K562 (cell line): Measurements from ENCODE around the gene PQBP1. TPM values are rescaled to one million over a fixed set of nuclear protein-coding genes. Genes with fewer than 3 reads are reported as not detected.

Source experiments
- ATAC-seq: fragments of 200-7000 bp; cut with Tn5 transposase; 3 replicates; pipeline ENCODE4 v1.9.1; 2020; ENCODE audit warnings: moderate library complexity
- BruUV-seq: library from RNA; stranded (reverse); fragments of 400-500 nt; replicated peaks from 2 replicates; lab custom pipeline; 2021; lab: Mats Ljungman, UMichigan
- CTCF ChIA-PET: fragments of 300-600 bp; formaldehyde crosslinking; extraction: SDS; loops from one replicate; lab custom pipeline; 2021; ENCODE audit warnings: low intra/inter-chr PET ratio; lab: Yijun Ruan, JAX
- POLR2A ChIA-PET: fragments of 300-600, 350-650 bp; sonication (Branson Sonifier 250); formaldehyde crosslinking; extraction: SDS; loops from one replicate; lab custom pipeline; 2021; ENCODE audit warnings: antibody characterized with exemption, inconsistent platforms; lab: Yijun Ruan, JAX
- DNase-seq, 4 experiments: peaks; one replicate each; pipeline versions ENCODE4 v3.0.0 to v3.0.0-alpha.2; 2011 to 2018; ENCODE audit warnings: low spot score in 3 of 4, mixed read lengths in 3 of 4; ENCODE audit errors: extremely low read depth in 1 of 4
- FAIRE-seq: peaks from 2 replicates; lab custom pipeline; 2011; peaks lifted over from hg19 to GRCh38; lab: Jason Lieb, UNC
- H2AFZ ChIP-seq: 2 replicates; pipeline ENCODE4 v1.6.0; 2011; ENCODE audit warnings: low read depth, low read length, control low read depth, inconsistent platforms
- H3K27ac ChIP-seq: fragments of 200-600 bp; 3 replicates; pipeline ENCODE4 v1.8.0; 2011; ENCODE audit warnings: low read depth, mild to moderate bottlenecking, control low read depth, inconsistent platforms, low read length, moderate library complexity, mixed read lengths; ENCODE audit errors: extremely low read depth
- H3K27me3 ChIP-seq, 2 experiments: fragments of 300-600 bp in 1 of 2; 2 replicates in 1 of 2; 3 replicates in 1 of 2; pipeline versions ENCODE4 v1.6.0 to v1.8.0; 2011; ENCODE audit warnings: inconsistent platforms in 2 of 2, low read length in 2 of 2, mild to moderate bottlenecking in 1 of 2, mixed read lengths in 1 of 2, moderate library complexity in 1 of 2; ENCODE audit not compliant: control insufficient read depth in 2 of 2, insufficient read depth in 2 of 2
- H3K36me3 ChIP-seq: fragments of 300-600 bp; 3 replicates; pipeline ENCODE4 v1.8.0; 2011; ENCODE audit warnings: mild to moderate bottlenecking, low read length, inconsistent platforms; ENCODE audit not compliant: control insufficient read depth, insufficient read depth
- H3K4me1 ChIP-seq, 2 experiments: fragments of 200-600 bp in 1 of 2; replicated peaks in 1 of 2; 2 replicates in 1 of 2; 3 replicates in 1 of 2; pipeline versions ENCODE4 v1.5.1 to v1.8.0; 2011; ENCODE audit warnings: inconsistent platforms in 2 of 2, low read length in 2 of 2, mild to moderate bottlenecking in 1 of 2, mixed read lengths in 1 of 2, moderate library complexity in 1 of 2; ENCODE audit not compliant: control insufficient read depth in 2 of 2, insufficient read depth in 2 of 2
- H3K4me2 ChIP-seq: 2 replicates; pipeline ENCODE4 v1.6.1; 2011; ENCODE audit warnings: low read length, control low read depth, inconsistent platforms, mixed read lengths; ENCODE audit not compliant: insufficient read depth
- H3K4me3 ChIP-seq: fragments of 200-600 bp; sonication (generic), shearing (Covaris generic); 2 replicates; pipeline ENCODE4 v1.5.1; 2016; ENCODE audit warnings: control low read depth, inconsistent platforms
- H3K79me2 ChIP-seq: fragments of 200-600 bp; 3 replicates; pipeline ENCODE4 v1.8.0; 2011; ENCODE audit warnings: low read length, inconsistent platforms; ENCODE audit not compliant: control insufficient read depth, insufficient read depth
- H3K9ac ChIP-seq, 2 experiments: 2 replicates each; pipeline versions ENCODE4 v1.6.0 to v1.6.1; 2011; ENCODE audit warnings: low read depth in 2 of 2, low read length in 2 of 2, control low read depth in 1 of 2, inconsistent platforms in 1 of 2, mild to moderate bottlenecking in 1 of 2, mixed read lengths in 1 of 2; ENCODE audit not compliant: insufficient read depth in 1 of 2
- H3K9me1 ChIP-seq: one replicate; pipeline ENCODE4 v1.6.0; 2011; ENCODE audit warnings: inconsistent platforms, mild to moderate bottlenecking, low read length, moderate library complexity; ENCODE audit not compliant: control insufficient read depth, insufficient read depth
- H3K9me3 ChIP-seq: replicated peaks from 2 replicates; pipeline ENCODE4 v1.5.1; 2011; ENCODE audit warnings: low read depth, low read length, inconsistent platforms; ENCODE audit not compliant: control insufficient read depth, insufficient read depth
- H4K20me1 ChIP-seq: replicated peaks from 2 replicates; pipeline ENCODE4 v1.6.1; 2011; ENCODE audit warnings: low read length, inconsistent platforms, mixed read lengths; ENCODE audit not compliant: control insufficient read depth, insufficient read depth
- CREB3 ChIP-seq: fragments of 450-650 bp; conservative IDR thresholded peaks from 2 replicates; pipeline ENCODE4 v1.6.1; 2016; ENCODE audit warnings: missing genetic modification characterization, low read depth, mild to moderate bottlenecking, missing compliant biosample characterization, moderate library complexity
- ELF2 ChIP-seq: fragments of 250-450 bp; sonication (Bioruptor Pico); IDR thresholded peaks from 2 replicates; pipeline ENCODE4 v1.5.0; 2021; ENCODE audit warnings: mild to moderate bottlenecking
- ELK1 ChIP-seq: sonication (generic); formaldehyde crosslinking; IDR thresholded peaks from 2 replicates; pipeline ENCODE4 v1.8.1; 2022; ENCODE audit warnings: missing genetic modification reagents
- RB1 ChIP-seq: fragments of 450-650 bp; IDR thresholded peaks from 2 replicates; pipeline ENCODE4 v1.6.1; 2017; ENCODE audit warnings: low read depth, mild to moderate bottlenecking
- TBP ChIP-seq: optimal IDR thresholded peaks from 2 replicates; pipeline ENCODE3; 2011; ENCODE audit warnings: low read depth, low read length, improper control_type of control experiment
- TCF15 ChIP-seq: fragments of 250-450 bp; sonication (Bioruptor Pico); IDR thresholded peaks from 2 replicates; pipeline ENCODE4 v1.8.0; 2022; ENCODE audit warnings: moderate library complexity, mild to moderate bottlenecking, inconsistent platforms
- ZNF165 ChIP-seq: fragments of 250-450 bp; sonication (Bioruptor Pico); IDR thresholded peaks from 2 replicates; pipeline ENCODE4 v1.4.0; 2020; ENCODE audit warnings: borderline replicate concordance
- ZNF347 ChIP-seq: fragments of 450-650 bp; formaldehyde crosslinking; IDR thresholded peaks from 2 replicates; pipeline ENCODE4 v1.4.0; 2020; ENCODE audit warnings: low read depth, mild to moderate bottlenecking, moderate library complexity
- WGBS: fragments of 100-300 bp; shearing (Covaris generic); methylation state at CpG from one replicate; pipeline ENCODE4 v1.1.6; 2016; ENCODE audit warnings: low coverage, mixed read lengths; ENCODE audit not compliant: insufficient coverage; ENCODE audit errors: missing lambda C conversion rate; 5-methylcytosine and 5-hydroxymethylcytosine counted together
- in situ Hi-C: fragments of 300-500 bp; cut with MboI; formaldehyde crosslinking; loops from 4 replicates; pipeline ENCODE4 v1.15.0; 2018; ENCODE audit warnings: inconsistent platforms, mixed read lengths
- intact Hi-C: fragments of 100-400 bp; cut with micrococcal nuclease; formaldehyde crosslinking; loops from 2 replicates; pipeline ENCODE4 v1.14.2; 2022
- polyA plus RNA-seq, 8 experiments: library from polyadenylated mRNA; depleted of rRNA in 4 of 8; stranded (reverse) in 5 of 8; unstranded in 3 of 8; fragments of >200 nt; fragmentation: Nextera tagmentation in 2 of 8; fragmentation: Illumina TruSeq in 1 of 8; extraction: Ambion mirVana in 2 of 8; extraction: Trizol in 1 of 8; gene quantifications; 2 replicates each; pipeline versions ENCODE4 v1.2.1 to v1.2.3, GENCODE V29; 2011 to 2014; ENCODE audit warnings: inconsistent platforms in 1 of 8, missing spikeins in 1 of 8
- total RNA-seq, 7 experiments: library from RNA; depleted of rRNA in 6 of 7; stranded (reverse); fragments of >200 nt in 6 of 7; fragmentation: Illumina TruSeq in 2 of 7; extraction: Trizol in 2 of 7; gene quantifications; 2 replicates each; pipeline versions ENCODE4 v1.2.1 to v1.2.3, GENCODE V29; 2011 to 2021; ENCODE audit warnings: low replicate concordance in 1 of 7

The PQBP1 gene
- total and polyA plus RNA-seq, 9 of the 15 experiments (the other 6 are each of a cell fraction or from before 2014, with no cell fraction given) = 41.3 to 262 (median 112) TPM

GRCh38 chrX:48896611-48897011, 1.1 kb upstream of the PQBP1 start:
- Histone ChIP-seq H3K27ac (peak overlapping the region; percentile 97), H3K9ac (peak overlapping the region; percentile 90 to 95), H3K9me1 (no peaks in the 10 kb centered on the region), H3K4me1 (peaks cover 11 to 25% of the 10 kb centered on the region in 2 experiments; a peak in 4 of 5 replicates), H2AFZ (no peak overlapping the region), H3K27me3 (no peaks in the 10 kb centered on the region), H3K4me2 (peak overlapping the region; percentile 85), H3K4me3 (peak overlapping the region; percentile 72), H3K36me3 (peaks cover 57% of the 10 kb centered on the region), H4K20me1 (peaks cover 7% of the 10 kb centered on the region; the same call in 1 of the 2 replicates), H3K9me3 (no peaks in the 10 kb centered on the region), H3K79me2 (peaks cover 61% of the 10 kb centered on the region)
- FAIRE-seq (no peak), ATAC-seq (no peak), DNase-seq (peak in 2 of 4 experiments; percentile 28 to 52)
- TF ChIP-seq ZNF165 (CRISPR knock-in tag) (no peak), TBP (peak; percentile 1), ELF2 (no peak), TCF15 (no peak), CREB3 (tag) (no peak), ELK1 (CRISPR knock-in tag) (no peak), RB1 (no peak), ZNF347 (CRISPR knock-in tag) (no peak)
- POLR2A ChIA-PET = interaction anchor here (2.2 kb wide), 1 partner anchor 15 kb away, joined by 13 read pairs; the partner anchor contains the start of gene SLC35A2
- CTCF ChIA-PET = no interaction called here
- intact Hi-C loops (loop anchor here (5.0 kb wide), 5 partner anchors 34 to 249 kb away; partner anchors contain the start of genes GLOD5 and HDAC6), in situ Hi-C loops (no loop called here)
- 37% methylated on average over 8 of the region's 9 CpGs for WGBS
- BruUV-seq = no TSS peak
